Left ventricle myocardium inferior (tissue), 1 donor: ENCODE data around the gene PRDX2. TPM values are rescaled to one million over a fixed set of nuclear protein-coding genes. Genes with fewer than 3 reads are reported as not detected.
A peak's percentile ranks its signal among the peaks of the same experiment; 100 is the strongest.
"Not testable (repeated sequence)": the region's sequence is repeated elsewhere in the genome, so short reads cannot be mapped to it uniquely, and the experiment has no call there.

Experiments
- DNase-seq: peaks from one replicate; pipeline ENCODE4 v3.0.0-alpha.2; 2020
- H3K27ac ChIP-seq: fragments of 200-600 bp; replicated peaks from 2 replicates; pipeline ENCODE4 v1.8.0; 2021
- H3K27me3 ChIP-seq: fragments of 200-600 bp; 2 replicates; pipeline ENCODE4 v1.8.0; 2021; ENCODE audit warnings: low read depth
- H3K36me3 ChIP-seq: fragments of 200-600 bp; 2 replicates; pipeline ENCODE4 v1.8.0; 2021
- H3K4me1 ChIP-seq: fragments of 200-600 bp; 2 replicates; pipeline ENCODE4 v1.8.0; 2021
- H3K4me3 ChIP-seq: fragments of 200-600 bp; 2 replicates; pipeline ENCODE4 v1.8.0; 2021; ENCODE audit warnings: mild to moderate bottlenecking, moderate library complexity
- H3K9me3 ChIP-seq: fragments of 200-600 bp; replicated peaks from 2 replicates; pipeline ENCODE4 v1.8.0; 2021
- intact Hi-C: fragments of 100-400 bp; cut with micrococcal nuclease; formaldehyde crosslinking; loops from one replicate; pipeline ENCODE4 v1.11.0; 2022
- total RNA-seq: library from RNA; stranded (reverse); fragmentation: NEBNext Ultra II Directional; extraction: Animal tissue kit (Norgen Biotek cat#: 25700); gene quantifications from one replicate; pipeline ENCODE4 v1.2.1, GENCODE V29; 2021
- TF ChIP-seq, protein P1 (sequence below): fragments of 200-600 bp; IDR thresholded peaks from 2 replicates; pipeline ENCODE4 v1.8.0; 2021; ENCODE audit warnings: antibody characterized with exemption, mild to moderate bottlenecking, borderline replicate concordance
- donor health status: DM: no; HTN: yes; CAD: no; lungs with severe emphysema.

Gene PRDX2
- total RNA-seq, 1 donor from 2014 or later, result 700 TPM

DNA sequence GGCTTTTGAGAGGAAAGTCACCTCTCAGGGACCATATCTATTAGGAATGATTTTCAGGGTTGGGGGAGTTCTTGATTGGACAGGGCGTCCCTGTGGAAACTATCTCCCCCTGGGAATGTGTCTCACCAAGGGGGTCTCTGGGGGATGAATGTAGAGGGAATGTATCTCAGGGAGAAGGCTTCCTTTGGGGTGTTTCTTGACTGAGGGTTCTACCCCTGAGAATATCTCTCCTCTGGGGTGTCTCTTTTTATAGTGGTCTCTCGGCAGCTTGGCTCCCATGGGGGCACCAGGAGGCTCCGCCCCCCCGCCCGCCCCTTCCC, 31.8 kb upstream of the PRDX2 start:
- no peak for DNase-seq
- Histone ChIP-seq H3K4me3 (peak overlapping the region; percentile 57), H3K4me1 (peaks cover 25% of the 10 kb centered on the region), H3K27ac (no peak overlapping the region), H3K9me3 (no peaks in the 10 kb centered on the region), H3K36me3 (no peaks in the 10 kb centered on the region), H3K27me3 (peaks cover 100% of the 10 kb centered on the region)
- TF ChIP-seq, protein P1, sequence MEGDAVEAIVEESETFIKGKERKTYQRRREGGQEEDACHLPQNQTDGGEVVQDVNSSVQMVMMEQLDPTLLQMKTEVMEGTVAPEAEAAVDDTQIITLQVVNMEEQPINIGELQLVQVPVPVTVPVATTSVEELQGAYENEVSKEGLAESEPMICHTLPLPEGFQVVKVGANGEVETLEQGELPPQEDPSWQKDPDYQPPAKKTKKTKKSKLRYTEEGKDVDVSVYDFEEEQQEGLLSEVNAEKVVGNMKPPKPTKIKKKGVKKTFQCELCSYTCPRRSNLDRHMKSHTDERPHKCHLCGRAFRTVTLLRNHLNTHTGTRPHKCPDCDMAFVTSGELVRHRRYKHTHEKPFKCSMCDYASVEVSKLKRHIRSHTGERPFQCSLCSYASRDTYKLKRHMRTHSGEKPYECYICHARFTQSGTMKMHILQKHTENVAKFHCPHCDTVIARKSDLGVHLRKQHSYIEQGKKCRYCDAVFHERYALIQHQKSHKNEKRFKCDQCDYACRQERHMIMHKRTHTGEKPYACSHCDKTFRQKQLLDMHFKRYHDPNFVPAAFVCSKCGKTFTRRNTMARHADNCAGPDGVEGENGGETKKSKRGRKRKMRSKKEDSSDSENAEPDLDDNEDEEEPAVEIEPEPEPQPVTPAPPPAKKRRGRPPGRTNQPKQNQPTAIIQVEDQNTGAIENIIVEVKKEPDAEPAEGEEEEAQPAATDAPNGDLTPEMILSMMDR, result no peak
- intact Hi-C loops, result no loop called here

DNA sequence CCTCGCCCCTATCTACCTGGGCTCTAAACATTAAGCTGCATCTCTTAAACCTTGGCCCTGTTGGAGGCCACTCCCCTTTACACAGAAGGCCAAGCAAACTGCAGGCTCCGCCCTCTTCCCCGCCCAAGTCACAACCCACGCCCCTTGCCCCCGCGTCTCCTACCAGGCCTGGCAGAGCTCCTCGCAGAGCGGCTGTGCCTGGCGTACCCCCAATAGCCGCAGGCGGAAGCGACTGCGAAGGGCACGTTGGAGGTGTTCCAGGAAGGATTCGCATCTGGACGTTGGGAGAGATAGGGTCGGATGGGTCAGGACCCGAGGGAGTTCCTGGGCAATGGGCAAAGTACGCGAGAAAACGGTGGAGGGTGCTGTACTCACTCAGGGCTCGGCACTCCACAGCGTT, 26.9 kb upstream of the PRDX2 start:
- H3K27me3 ChIP-seq, result peaks cover 100% of the 10 kb centered on the region
- TF ChIP-seq, protein P1, result no peak
- no peak overlapping the region for H3K27ac ChIP-seq
- no peak for DNase-seq
- no peaks in the 10 kb centered on the region for H3K9me3 ChIP-seq
- H3K4me1 ChIP-seq, result peaks cover 17% of the 10 kb centered on the region
- H3K36me3 ChIP-seq, result no peaks in the 10 kb centered on the region
- H3K4me3 ChIP-seq, result no peak overlapping the region
- intact Hi-C loops, result no loop called here

DNA sequence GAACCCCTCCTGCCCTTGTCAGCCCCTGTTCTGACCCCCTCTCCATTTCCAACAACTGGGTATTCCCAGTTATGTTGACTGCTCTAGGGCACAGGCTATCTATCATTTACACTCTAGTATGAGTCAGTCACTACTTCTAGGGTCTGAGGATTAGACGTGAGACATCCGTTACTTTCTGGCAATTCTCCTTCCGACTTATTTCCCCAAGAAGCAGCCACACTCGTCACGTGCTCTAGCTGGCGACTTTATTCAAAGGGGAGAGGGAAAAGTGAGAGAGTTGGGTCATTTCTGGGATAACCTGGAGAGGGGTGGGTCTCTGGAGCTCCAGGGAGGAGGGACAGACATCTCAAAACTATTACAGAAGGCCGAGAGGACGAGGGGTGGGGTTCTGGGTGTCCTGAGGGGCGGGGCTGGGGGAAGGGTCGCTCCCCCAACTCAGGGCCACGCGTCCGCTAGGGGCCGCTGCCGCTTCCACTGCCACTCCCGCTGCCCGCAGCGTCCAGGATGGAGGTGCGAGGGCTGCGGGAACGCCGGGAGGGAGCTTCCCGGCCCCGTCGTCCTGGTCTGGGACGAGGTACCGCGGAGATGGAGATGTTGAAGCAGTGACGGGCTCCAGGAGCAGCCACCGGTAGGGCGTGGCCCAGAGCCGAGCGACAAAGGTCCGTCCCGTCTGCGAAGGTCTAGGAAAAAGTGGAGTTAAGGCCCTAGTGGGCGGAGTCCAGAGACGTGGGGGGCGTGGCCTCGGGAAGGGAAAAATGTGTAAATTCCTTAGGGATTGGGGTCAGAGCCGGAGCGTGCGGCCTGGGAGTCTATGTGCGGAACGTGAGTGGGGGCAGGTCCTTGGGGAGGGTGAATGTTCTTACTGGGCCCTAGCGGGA, 23.9 kb upstream of the PRDX2 start:
- Histone ChIP-seq H3K4me3 (no peak overlapping the region), H3K27me3 (peaks cover 89% of the 10 kb centered on the region), H3K9me3 (peaks cover 7% of the 10 kb centered on the region), H3K27ac (no peak overlapping the region), H3K4me1 (peaks cover 4% of the 10 kb centered on the region), H3K36me3 (no peaks in the 10 kb centered on the region)
- TF ChIP-seq, protein P1, result peak; percentile 42
- DNase-seq, result no peak
- intact Hi-C loops, result no loop called here

DNA sequence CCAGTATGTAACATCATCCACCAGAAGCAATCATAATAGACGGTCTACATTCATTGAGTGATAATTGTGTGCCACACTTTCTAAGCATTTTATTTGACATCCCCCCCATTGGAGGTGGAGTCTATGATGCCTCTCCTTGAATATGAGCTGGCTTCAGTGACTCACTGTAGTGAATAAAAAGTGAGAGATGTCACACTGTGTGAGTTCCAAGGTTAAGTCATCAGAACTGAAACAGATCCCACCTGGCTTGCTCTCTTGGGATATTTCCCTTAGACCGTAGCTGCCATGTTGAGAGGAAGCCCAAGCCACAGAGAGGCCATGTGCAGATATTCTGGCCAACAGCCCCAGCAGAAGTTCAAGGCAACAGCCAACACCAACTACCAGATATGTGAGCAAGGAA, 20.2 kb upstream of the PRDX2 start:
- intact Hi-C loops, result no loop called here
- no peak for DNase-seq
- H3K27ac ChIP-seq, result no peak overlapping the region
- peaks cover 4% of the 10 kb centered on the region for H3K4me1 ChIP-seq
- TF ChIP-seq, protein P1, result no peak
- no peaks in the 10 kb centered on the region for H3K36me3 ChIP-seq
- H3K9me3 ChIP-seq, result peaks cover 7% of the 10 kb centered on the region
- H3K27me3 ChIP-seq, result peaks cover 51% of the 10 kb centered on the region
- H3K4me3 ChIP-seq, result no peak overlapping the region

DNA sequence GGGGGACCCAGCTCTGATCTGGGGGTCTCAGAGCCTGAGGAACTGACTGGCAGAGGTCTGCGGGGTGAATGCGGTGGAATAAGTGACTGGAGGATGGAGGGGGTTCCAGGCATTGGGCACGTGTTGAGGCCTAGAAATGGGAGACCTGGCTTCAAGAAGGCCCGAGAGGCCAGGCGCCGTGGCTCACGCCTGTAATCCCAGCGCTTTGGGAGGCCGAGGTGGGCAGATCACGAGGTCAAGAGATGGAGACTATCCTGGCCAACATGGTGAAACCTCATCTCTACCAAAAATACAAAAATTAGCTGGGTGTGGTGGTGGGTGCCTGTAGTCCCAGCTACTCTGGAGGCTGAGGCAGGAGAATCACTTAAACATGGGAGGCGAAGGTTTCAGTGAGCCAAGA, 16.2 kb upstream of the PRDX2 start:
- H3K4me3 ChIP-seq, H3K27ac ChIP-seq, intact Hi-C loops, H3K9me3 ChIP-seq, DNase-seq, H3K4me1 ChIP-seq: not testable (repeated sequence)
- peaks cover 12% of the 10 kb centered on the region for H3K27me3 ChIP-seq
- H3K36me3 ChIP-seq, result peaks cover 20% of the 10 kb centered on the region

DNA sequence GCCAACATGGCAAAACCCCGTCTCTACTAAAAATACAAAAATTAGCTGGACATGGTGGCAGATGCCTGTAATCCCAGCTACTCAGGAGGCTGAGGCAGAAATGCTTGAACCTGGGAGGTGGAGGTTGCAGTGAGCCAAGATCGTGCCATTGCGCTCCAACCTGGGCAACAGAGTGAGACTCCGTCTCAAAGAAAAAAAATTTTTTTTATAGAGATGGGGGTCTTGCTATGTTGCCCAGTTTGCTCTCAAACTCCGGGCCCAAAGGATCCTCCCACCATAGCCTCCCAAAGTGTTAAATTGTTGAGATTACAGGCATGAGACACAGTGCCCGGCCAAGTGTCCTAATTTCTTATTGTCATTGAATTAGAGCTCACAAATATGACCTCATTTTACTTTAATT, 15.6 kb upstream of the PRDX2 start:
- intact Hi-C loops, result not testable (repeated sequence)

More for the DNA sequence above, 15.6 kb upstream of the PRDX2 start:
- H3K36me3 ChIP-seq, result peaks cover 21% of the 10 kb centered on the region
- H3K4me1 ChIP-seq, H3K4me3 ChIP-seq, H3K27me3 ChIP-seq, DNase-seq, H3K27ac ChIP-seq, H3K9me3 ChIP-seq: not testable (repeated sequence)
